Ovary (tissue), 3 donors: Measurements from ENCODE around the gene CD101.

ENCODE experiments used
- POLR2A ChIP-seq: fragments of 450-650 bp; IDR thresholded peaks from one replicate; pipeline ENCODE4 v1.6.1; 2017; ENCODE audit warnings: antibody characterized with exemption, mild to moderate bottlenecking, moderate library complexity
- TF ChIP-seq, protein P1 (sequence below), 3 donors: fragments of 450-650 bp in 2 of 3; fragments of 200-600 bp in 1 of 3; IDR thresholded peaks; one replicate each; pipeline versions ENCODE4 v1.5.1 to v1.8.0; 2016 to 2022; ENCODE audit warnings: antibody characterized with exemption in 3 of 3, mild to moderate bottlenecking in 1 of 3
- donor health status: DM: no; HTN: no; CAD: no.

- TF ChIP-seq, protein P1, sequence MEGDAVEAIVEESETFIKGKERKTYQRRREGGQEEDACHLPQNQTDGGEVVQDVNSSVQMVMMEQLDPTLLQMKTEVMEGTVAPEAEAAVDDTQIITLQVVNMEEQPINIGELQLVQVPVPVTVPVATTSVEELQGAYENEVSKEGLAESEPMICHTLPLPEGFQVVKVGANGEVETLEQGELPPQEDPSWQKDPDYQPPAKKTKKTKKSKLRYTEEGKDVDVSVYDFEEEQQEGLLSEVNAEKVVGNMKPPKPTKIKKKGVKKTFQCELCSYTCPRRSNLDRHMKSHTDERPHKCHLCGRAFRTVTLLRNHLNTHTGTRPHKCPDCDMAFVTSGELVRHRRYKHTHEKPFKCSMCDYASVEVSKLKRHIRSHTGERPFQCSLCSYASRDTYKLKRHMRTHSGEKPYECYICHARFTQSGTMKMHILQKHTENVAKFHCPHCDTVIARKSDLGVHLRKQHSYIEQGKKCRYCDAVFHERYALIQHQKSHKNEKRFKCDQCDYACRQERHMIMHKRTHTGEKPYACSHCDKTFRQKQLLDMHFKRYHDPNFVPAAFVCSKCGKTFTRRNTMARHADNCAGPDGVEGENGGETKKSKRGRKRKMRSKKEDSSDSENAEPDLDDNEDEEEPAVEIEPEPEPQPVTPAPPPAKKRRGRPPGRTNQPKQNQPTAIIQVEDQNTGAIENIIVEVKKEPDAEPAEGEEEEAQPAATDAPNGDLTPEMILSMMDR (IDR thresholded peaks at IDR 0.05), result no peak
- no peak for TF ChIP-seq POLR2A
Measured at GRCh38 chr1:117014209-117014608, 12.6 kb downstream of the CD101 start.
